ENCODE measurements around the gene BCL7B.
"Not testable (repeated sequence)": the region's sequence is repeated elsewhere in the genome, so short reads cannot be mapped to it uniquely, and the experiment has no call there.

BCL7B gene

GRCh38 chr7:73535918-73536317 is 21.6 kb downstream of the BCL7B start:
- not testable (repeated sequence) for DNase-seq (ENCODE audit: low read depth)

GRCh38 chr7:73533742-73534141 is 23.7 kb downstream of the BCL7B start:
- no peak for DNase-seq (ENCODE audit: low read depth)

- DNase-seq (ENCODE audit: low read depth) = no peak
These were observed 25.3 kb downstream of the BCL7B start for GRCh38 chr7:73532224-73532623.

- no peak for DNase-seq (ENCODE audit: low read depth)
These were observed 26.7 kb downstream of the BCL7B start for GRCh38 chr7:73530800-73531199.

- DNase-seq (ENCODE audit: low read depth) = no peak
These were observed 30.3 kb downstream of the BCL7B start for GRCh38 chr7:73526896-73527821.

GRCh38 chr7:73526158-73526494 is 31.4 kb downstream of the BCL7B start:
- not testable (repeated sequence) for DNase-seq (ENCODE audit: low read depth)

GRCh38 chr7:73522105-73522872 is 35.2 kb downstream of the BCL7B start, which contains the start of gene BAZ1B:
Gene BAZ1B, minus strand, starts transcription at chr7:73522293. Its CDS starts 360 bp downstream, at chr7:73521933.
- peak; percentile 97 for DNase-seq (ENCODE audit: low read depth)

GRCh38 chr7:73521636-73522104 is 35.8 kb downstream of the BCL7B start:
- no peak for DNase-seq (ENCODE audit: low read depth)

GRCh38 chr7:73520673-73521635 is 36.5 kb downstream of the BCL7B start:
- DNase-seq (ENCODE audit: low read depth) = no peak

GRCh38 chr7:73519867-73520672 is 37.4 kb downstream of the BCL7B start:
- DNase-seq (ENCODE audit: low read depth) = peak; percentile 21

- no peak for DNase-seq (ENCODE audit: low read depth)
These were observed 39.0 kb downstream of the BCL7B start for GRCh38 chr7:73518470-73518869.

- DNase-seq (ENCODE audit: low read depth) = no peak
These were observed 40.1 kb downstream of the BCL7B start for GRCh38 chr7:73517241-73517995.

- DNase-seq (ENCODE audit: low read depth) = no peak
These were observed 42.3 kb downstream of the BCL7B start for GRCh38 chr7:73515178-73515577.

- DNase-seq (ENCODE audit: low read depth) = no peak
These were observed 45.3 kb downstream of the BCL7B start for GRCh38 chr7:73512018-73512780.

GRCh38 chr7:73509463-73509862 is 48.0 kb downstream of the BCL7B start:
- no peak for DNase-seq (ENCODE audit: low read depth)

GRCh38 chr7:73507556-73507955 is 49.9 kb downstream of the BCL7B start:
- no peak for DNase-seq (ENCODE audit: low read depth)

GRCh38 chr7:73504920-73505319 is 52.6 kb downstream of the BCL7B start:
- no peak for DNase-seq (ENCODE audit: low read depth)

- DNase-seq (ENCODE audit: low read depth) = no peak
These were observed 53.5 kb downstream of the BCL7B start for GRCh38 chr7:73504017-73504416.

- no peak for DNase-seq (ENCODE audit: low read depth)
These were observed 54.3 kb downstream of the BCL7B start for GRCh38 chr7:73503229-73503628.

All from stimulated activated CD4-positive, alpha-beta T cell treated with anti-CD3 and anti-CD28 coated beads, Interleukin-2, amount 100 ng/mL, for 4 hours (primary cell).